ENCODE measurements around the gene OR2V1. TPM values are rescaled to one million over a fixed set of nuclear protein-coding genes. Genes with fewer than 3 reads are reported as not detected.
"Not testable (repeated sequence)": the region's sequence is repeated elsewhere in the genome, so short reads cannot be mapped to it uniquely, and the experiment has no call there.

OR2V1 gene
- total RNA-seq, 3 donors from 2014 or later = not detected

DNA sequence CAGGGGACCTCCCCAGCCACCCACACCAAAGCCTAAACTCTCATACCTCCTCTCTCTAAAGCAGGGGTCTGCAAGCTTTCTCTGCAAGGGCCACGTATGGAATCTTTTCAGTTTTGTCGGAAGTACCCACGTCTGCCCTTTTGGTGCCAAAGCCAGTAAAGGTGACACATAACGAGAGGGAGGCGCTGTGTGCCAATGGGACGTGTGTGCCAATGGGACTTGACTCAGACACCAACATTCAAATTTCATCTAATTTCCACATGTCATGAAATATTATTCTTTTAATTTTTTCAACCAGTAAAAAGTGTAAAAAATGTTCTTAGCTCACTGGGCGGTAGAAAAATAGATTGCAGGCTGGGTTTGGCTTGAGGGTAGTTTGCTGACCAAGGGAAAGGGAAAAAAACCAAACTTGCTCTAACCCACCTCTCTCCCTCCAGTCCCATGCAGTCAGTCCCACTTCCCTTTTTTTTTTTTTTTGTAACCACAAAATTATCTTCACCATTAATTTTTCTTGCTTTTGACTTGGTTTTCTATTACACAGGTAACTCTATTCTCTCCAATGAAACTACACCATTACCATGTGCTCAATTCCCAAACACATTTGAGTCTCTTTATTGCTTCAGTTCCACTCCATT lies 25.5 kb downstream of the OR2V1 start:
- Histone ChIP-seq H3K36me3 (ENCODE audit: low read depth) (no peaks in the 10 kb centered on the region), H3K4me3 (no peak overlapping the region), H3K9me3 (no peaks in the 10 kb centered on the region), H3K4me1 (ENCODE audit: low read depth) (peaks cover under 1% of the 10 kb centered on the region)
- DNase-seq = no peak
- TF ChIP-seq, protein P1, sequence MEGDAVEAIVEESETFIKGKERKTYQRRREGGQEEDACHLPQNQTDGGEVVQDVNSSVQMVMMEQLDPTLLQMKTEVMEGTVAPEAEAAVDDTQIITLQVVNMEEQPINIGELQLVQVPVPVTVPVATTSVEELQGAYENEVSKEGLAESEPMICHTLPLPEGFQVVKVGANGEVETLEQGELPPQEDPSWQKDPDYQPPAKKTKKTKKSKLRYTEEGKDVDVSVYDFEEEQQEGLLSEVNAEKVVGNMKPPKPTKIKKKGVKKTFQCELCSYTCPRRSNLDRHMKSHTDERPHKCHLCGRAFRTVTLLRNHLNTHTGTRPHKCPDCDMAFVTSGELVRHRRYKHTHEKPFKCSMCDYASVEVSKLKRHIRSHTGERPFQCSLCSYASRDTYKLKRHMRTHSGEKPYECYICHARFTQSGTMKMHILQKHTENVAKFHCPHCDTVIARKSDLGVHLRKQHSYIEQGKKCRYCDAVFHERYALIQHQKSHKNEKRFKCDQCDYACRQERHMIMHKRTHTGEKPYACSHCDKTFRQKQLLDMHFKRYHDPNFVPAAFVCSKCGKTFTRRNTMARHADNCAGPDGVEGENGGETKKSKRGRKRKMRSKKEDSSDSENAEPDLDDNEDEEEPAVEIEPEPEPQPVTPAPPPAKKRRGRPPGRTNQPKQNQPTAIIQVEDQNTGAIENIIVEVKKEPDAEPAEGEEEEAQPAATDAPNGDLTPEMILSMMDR (IDR thresholded peaks at IDR 0.05) = no peak
- intact Hi-C loops (cut with DNase I, micrococcal nuclease) = no loop called here
- ATAC-seq = no peak

DNA sequence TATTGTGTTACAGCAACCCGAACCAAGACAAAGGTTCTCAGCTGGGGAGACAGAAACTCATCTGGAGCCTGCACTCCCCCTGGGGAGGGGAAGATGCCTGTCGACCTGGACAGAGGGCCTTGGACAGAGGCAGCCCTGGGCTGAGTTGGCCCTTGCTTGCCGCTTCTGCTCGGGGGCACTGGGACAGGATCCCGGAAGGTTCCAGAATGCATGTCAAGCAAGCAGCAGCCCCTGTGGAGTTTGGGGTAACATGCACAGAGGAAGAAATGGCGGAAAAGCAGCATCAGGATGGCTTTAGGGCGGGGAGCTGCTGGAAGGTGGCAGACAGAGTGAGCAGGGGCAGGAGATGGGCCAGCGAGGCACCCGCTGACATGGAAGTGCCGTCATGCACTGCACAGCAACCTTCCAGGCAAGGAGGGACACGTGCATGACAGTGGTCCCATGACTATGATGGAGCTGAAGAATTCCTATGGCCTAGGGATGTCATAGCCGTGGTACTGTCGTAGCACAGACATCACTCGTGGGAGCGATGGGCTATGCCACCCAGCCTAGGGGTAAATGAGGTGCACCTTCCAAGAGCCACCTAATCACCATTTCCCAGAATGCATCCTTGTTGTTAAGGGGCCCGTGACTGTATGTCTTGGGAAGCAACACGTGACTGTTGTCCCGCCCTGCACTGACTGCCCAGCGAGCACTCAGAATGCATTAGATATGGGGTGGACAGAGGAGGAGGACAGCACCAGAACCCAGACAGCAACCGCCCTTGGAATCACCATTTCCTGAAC lies 26.2 kb downstream of the OR2V1 start:
- DNase-seq; H3K4me1 ChIP-seq (ENCODE audit: low read depth); H3K36me3 ChIP-seq (ENCODE audit: low read depth); H3K9me3 ChIP-seq; ATAC-seq; intact Hi-C loops (cut with DNase I, micrococcal nuclease); H3K4me3 ChIP-seq: not testable (repeated sequence)

DNA sequence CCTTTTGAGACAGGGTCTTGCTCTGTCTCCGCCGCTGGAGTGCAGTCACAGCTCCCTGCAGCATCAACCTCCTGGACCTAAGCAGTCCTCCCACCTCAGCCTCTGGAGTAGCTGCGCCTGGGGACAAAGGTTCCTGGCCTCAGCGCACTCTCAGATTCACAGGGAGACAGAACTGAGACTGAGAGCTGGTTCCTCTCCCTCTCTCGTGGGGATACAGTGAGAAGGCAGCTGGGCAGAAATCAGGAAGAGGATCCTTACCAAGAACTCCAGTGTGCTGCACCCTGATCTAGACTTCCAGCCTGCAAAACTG lies 26.8 kb downstream of the OR2V1 start:
- H3K36me3 ChIP-seq (ENCODE audit: low read depth); H3K4me1 ChIP-seq (ENCODE audit: low read depth); DNase-seq; H3K9me3 ChIP-seq; H3K4me3 ChIP-seq; intact Hi-C loops (cut with DNase I, micrococcal nuclease); ATAC-seq: not testable (repeated sequence)

DNA sequence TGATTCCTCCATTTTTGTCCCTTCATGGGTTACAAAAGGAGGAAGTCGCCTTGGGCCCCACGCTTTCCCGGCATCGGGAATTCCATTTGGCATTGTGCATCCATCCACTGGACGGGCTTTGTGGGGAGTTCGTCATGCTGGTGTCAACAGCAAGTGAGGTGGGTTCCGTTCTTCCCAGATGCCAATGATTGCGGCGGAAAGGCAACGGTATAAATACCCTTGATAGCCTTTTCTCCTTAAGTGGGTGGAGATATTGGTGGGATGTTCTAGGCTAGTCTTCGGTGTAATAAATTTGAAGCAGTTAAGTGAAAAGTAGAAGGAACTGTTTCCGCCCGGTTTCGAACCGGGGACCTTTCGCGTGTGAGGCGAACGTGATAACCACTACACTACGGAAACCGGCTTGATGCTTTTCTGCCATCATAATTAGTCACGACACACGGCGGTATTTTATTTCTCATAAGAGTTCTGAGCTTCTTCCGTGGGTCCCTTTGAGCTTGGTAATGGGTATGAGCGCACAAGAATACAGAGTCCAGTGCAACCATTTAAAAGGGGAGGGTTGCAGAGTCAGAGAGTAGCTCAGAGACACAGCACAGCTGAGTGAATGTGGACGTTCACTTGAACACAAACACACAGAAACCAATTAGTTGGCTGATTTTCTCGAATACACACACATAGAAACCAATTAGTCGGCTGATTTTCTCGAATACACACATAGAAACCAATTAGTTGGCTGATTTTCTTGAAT lies 28.9 kb downstream of the OR2V1 start:
- H3K4me3 ChIP-seq; ATAC-seq; DNase-seq; H3K36me3 ChIP-seq (ENCODE audit: low read depth); H3K9me3 ChIP-seq; intact Hi-C loops (cut with DNase I, micrococcal nuclease); H3K4me1 ChIP-seq (ENCODE audit: low read depth): not testable (repeated sequence)

DNA sequence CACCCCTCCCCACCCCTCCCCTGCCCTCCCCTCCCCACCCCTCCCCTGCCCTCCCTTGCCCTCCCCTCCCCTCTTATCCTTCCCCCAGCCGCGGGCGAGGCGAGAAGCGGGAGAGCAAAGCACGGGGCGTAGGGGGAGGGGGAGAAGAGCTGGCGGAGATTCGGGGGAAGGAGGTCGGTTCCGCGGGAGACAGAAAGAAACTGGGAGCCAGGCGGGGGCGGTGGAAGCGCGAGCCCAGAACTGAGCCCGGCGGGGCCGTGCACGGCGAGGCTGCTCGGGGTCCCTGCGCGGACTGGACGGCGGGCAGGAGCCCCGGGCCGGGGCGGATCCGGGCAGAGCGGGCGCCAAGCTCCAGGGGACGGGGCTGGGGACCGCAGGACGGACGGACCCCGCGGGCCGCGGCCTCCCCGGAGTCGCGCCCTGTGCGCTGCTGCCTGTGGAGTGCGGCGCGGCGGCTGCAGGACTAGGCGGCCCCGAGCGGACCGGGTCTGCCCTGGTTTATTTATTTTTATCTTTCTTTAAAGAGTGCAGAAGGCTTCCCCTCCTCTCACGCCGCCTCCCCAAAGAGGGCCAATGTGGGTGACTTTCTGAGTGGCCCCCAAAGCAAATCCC lies 29.8 kb downstream of the OR2V1 start:
- H3K4me3 ChIP-seq; intact Hi-C loops (cut with DNase I, micrococcal nuclease); H3K4me1 ChIP-seq (ENCODE audit: low read depth); H3K9me3 ChIP-seq; DNase-seq; H3K36me3 ChIP-seq (ENCODE audit: low read depth): not testable (repeated sequence)
- ATAC-seq = peak; percentile 18

DNA sequence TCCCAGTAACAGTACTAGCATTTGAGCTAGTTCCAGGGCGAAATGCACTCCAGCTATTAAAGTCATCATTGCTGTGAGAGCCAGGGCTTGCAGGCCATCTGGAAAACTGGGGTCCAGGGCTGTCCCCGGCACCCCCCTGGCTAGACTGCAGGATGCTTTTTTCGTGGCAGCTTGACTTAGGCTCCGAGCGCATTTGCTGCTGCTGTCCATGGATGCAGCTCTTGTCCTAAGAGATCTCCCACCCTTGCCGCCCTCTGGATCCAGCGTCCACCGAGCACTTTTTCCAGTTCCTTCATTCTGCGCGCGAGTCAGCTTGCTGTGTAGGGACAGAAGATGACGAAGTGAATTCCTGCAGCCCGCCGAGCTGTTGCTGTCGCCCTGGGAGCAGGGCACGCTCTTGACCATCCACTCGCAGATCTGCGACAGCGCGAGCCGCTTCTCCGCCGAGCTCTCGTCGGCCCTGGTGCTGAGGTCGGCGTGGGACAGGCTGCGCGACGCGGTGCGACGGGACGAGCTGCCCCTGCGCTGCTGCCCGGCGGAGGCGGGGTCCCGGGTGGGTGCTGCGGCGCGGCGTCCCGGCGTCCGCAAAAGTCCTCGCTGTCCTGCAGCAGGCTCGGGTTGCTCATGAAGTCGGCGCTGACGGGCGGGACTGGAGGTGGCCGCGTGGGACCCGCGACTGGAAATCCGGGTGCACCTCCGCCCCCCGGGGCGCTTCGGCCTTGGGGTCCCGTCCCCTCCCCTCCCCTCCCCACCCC lies 30.7 kb downstream of the OR2V1 start:
- DNase-seq (no peak), ATAC-seq (no peak)
- Histone ChIP-seq H3K36me3 (ENCODE audit: low read depth) (no peaks in the 10 kb centered on the region), H3K9me3 (no peaks in the 10 kb centered on the region), H3K4me1 (ENCODE audit: low read depth) (peaks cover 3% of the 10 kb centered on the region), H3K4me3 (no peak overlapping the region)
- intact Hi-C loops (cut with DNase I, micrococcal nuclease) = no loop called here
- TF ChIP-seq, protein P1 (IDR thresholded peaks at IDR 0.05) = no peak

DNA sequence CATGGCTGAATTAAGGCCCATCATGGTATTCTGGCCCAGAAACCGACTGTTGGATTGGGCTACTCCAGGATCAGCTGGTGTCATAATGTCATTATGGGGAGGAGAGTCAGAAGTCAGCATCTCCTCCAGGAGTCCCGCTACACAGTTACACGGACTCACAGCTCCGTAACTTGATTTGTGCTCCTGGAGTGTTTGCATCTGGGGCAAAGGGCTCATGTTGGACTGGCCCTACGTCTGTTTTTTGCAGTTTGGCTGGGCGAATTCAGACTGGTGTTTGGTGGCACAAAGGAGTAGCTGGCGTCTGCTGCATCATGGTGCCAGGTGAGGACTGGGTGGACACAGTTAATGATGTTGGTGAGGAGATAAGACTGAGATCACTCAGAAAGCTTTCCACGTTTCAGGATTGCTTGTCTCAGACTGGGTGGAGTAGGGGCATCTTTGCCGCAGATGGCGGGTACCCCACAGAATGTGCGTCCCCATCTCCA lies 31.3 kb downstream of the OR2V1 start:
- Histone ChIP-seq H3K4me1 (ENCODE audit: low read depth) (peaks cover 3% of the 10 kb centered on the region), H3K36me3 (ENCODE audit: low read depth) (no peaks in the 10 kb centered on the region), H3K4me3 (no peak overlapping the region), H3K9me3 (no peaks in the 10 kb centered on the region)
- TF ChIP-seq, protein P1 (IDR thresholded peaks at IDR 0.05) = no peak
- no peak for ATAC-seq
- no peak for DNase-seq
- intact Hi-C loops (cut with DNase I, micrococcal nuclease) = no loop called here

Measured in mucosa of descending colon (tissue), 3 donors.